OCI-LY1 (cell line): ENCODE data around the gene ABL2.

Source experiments
- H2AFZ ChIP-seq: fragments of 200-600 bp; sonication (generic), shearing (Covaris generic); 2 replicates; pipeline ENCODE4 v1.6.0; 2014; ENCODE audit warnings: antibody characterized with exemption, mild to moderate bottlenecking, low read length
- H3F3A ChIP-seq: fragments of 200-600 bp; sonication (generic), shearing (Covaris generic); 2 replicates; pipeline ENCODE4 v1.6.0; 2014; ENCODE audit warnings: mild to moderate bottlenecking, antibody characterized with exemption, low read length, moderate library complexity; ENCODE audit not compliant: insufficient read depth
- H3K27ac ChIP-seq: fragments of 200-600 bp; sonication (generic); 2 replicates; pipeline ENCODE4 v1.5.1; 2014; ENCODE audit warnings: low read length, mixed run types, mild to moderate bottlenecking, low read depth; ENCODE audit not compliant: poor library complexity, severe bottlenecking
- H3K27me3 ChIP-seq: fragments of 200-600 bp; sonication (generic); 2 replicates; pipeline ENCODE4 v1.6.0; 2014; ENCODE audit warnings: antibody characterized with exemption, mild to moderate bottlenecking, low read length, moderate library complexity; ENCODE audit not compliant: insufficient read depth
- H3K36me3 ChIP-seq: fragments of 200-600 bp; sonication (generic); 2 replicates; pipeline ENCODE4 v1.6.1; 2014; ENCODE audit warnings: mild to moderate bottlenecking, antibody characterized with exemption, low read length, moderate library complexity, mixed read lengths; ENCODE audit not compliant: insufficient read depth
- H3K4me1 ChIP-seq: fragments of 200-600 bp; sonication (generic); 2 replicates; pipeline ENCODE4 v1.5.1; 2014; ENCODE audit warnings: mild to moderate bottlenecking, low read length, moderate library complexity; ENCODE audit not compliant: insufficient read depth, severe bottlenecking
- H3K4me2 ChIP-seq: fragments of 200-600 bp; sonication (generic), shearing (Covaris generic); 2 replicates; pipeline ENCODE4 v1.6.1; 2014; ENCODE audit warnings: low read length
- H3K4me3 ChIP-seq: fragments of 200-600 bp; sonication (generic); 2 replicates; pipeline ENCODE4 v1.5.1; 2014; ENCODE audit warnings: low read length, low read depth, mild to moderate bottlenecking, mixed read lengths; ENCODE audit not compliant: poor library complexity, severe bottlenecking
- H3K79me2 ChIP-seq: fragments of 200-600 bp; shearing (Covaris generic); 2 replicates; pipeline ENCODE4 v1.6.1; 2016; ENCODE audit warnings: mixed run types, low read length, mixed read lengths; ENCODE audit not compliant: insufficient read depth
- H3K9ac ChIP-seq: fragments of 200-600 bp; sonication (generic), shearing (Covaris generic); 2 replicates; pipeline ENCODE4 v1.6.1; 2014; ENCODE audit warnings: mild to moderate bottlenecking, low read length, mixed read lengths
- H3K9me2 ChIP-seq: fragments of 200-600 bp; sonication (generic), shearing (Covaris generic); 2 replicates; pipeline ENCODE4 v1.6.1; 2014; ENCODE audit warnings: low read depth, mild to moderate bottlenecking, low read length, mixed read lengths
- H3K9me3 ChIP-seq: fragments of 200-600 bp; shearing (Covaris generic); 2 replicates; pipeline ENCODE4 v1.6.1; 2014; ENCODE audit warnings: low read length, mixed read lengths
- H4K20me1 ChIP-seq: fragments of 200-600 bp; sonication (generic), shearing (Covaris generic); 2 replicates; pipeline ENCODE4 v1.6.0; 2016; ENCODE audit warnings: mild to moderate bottlenecking, low read length; ENCODE audit not compliant: insufficient read depth
- CTCF ChIP-seq: fragments of 200-600 bp; sonication (generic), shearing (Covaris generic); IDR thresholded peaks from 2 replicates; pipeline ENCODE4 v1.5.1; 2017; ENCODE audit warnings: mild to moderate bottlenecking, antibody characterized with exemption, low read length, moderate library complexity, mixed read lengths
- EZH2 ChIP-seq: fragments of 200-600 bp; sonication (generic), shearing (Covaris generic); IDR thresholded peaks from 2 replicates; pipeline ENCODE4 v1.8.0; 2017; ENCODE audit warnings: borderline replicate concordance, mixed run types, mild to moderate bottlenecking, antibody characterized with exemption, low read length, moderate library complexity, mixed read lengths

Gene ABL2

DNA sequence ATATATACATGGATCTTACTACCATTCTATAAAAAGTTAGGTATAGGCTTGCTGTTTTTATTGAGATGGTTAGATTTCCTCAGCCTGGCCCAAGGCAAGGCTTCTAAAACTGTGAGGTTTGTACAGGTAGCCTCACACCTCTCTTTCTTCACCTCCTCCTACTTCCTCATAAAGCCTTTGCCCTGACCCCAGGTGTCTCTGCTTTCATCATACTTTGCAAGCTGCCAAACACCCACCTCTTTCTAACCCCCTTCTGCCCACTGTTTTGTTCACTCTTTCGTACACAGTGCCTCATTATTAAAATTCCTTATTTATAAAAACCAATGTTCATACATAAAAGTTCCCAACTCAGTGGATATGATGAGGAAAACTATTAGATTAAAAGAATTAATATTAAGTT lies 32.7 kb upstream of the ABL2 start:
- no peaks in the 10 kb centered on the region; the same call in 1 of the 2 replicates for H3K36me3 ChIP-seq
- no peak overlapping the region for H3K27ac ChIP-seq
- no peaks in the 10 kb centered on the region for H3K9me2 ChIP-seq
- no peaks in the 10 kb centered on the region for H3K4me1 ChIP-seq
- H2AFZ ChIP-seq, result no peak overlapping the region
- TF ChIP-seq CTCF (no peak), EZH2 (no peak)
- H3K4me2 ChIP-seq, result no peak overlapping the region
- H3K27me3 ChIP-seq, result no peaks in the 10 kb centered on the region
- no peaks in the 10 kb centered on the region for H3K9me3 ChIP-seq
- H4K20me1 ChIP-seq, result no peaks in the 10 kb centered on the region
- no peak overlapping the region for H3K4me3 ChIP-seq
- H3K9ac ChIP-seq, result no peak overlapping the region
- no peaks in the 10 kb centered on the region for H3K79me2 ChIP-seq
- H3F3A ChIP-seq, result no peaks in the 10 kb centered on the region

DNA sequence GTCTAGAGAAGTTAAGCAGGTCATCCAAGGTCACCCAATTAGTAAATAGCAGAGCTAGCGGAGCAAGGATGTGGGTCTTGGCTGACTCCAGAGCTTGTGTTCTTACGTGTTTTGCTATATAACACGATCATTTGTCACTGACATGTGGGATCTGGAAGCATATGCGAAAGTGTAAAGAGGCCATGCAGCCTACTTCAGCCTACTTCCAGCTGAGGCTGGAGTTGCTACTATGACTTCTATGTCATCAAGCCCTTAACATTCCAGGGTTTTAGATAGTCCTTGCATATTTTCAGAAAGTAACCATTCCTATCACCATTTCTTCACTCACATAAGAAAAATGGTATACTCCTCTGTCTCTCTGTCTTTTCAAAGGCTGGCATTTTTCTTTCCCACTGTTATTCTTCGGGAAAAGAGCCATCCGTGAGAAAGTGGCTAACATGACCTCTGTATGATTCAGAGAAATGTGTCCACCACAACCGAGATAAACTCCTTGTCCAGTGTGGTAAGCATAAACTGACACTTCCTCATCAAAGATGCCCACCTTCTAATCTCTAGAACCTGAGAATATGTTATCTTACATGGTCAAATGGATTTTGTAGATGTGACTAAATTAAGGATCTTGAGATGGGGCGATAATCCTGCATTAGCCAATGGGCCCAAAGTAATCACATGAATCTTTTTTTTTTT lies 24.0 kb upstream of the ABL2 start:
- H3K4me1 ChIP-seq, result no peaks in the 10 kb centered on the region
- no peaks in the 10 kb centered on the region for H3K27me3 ChIP-seq
- H3K9ac ChIP-seq, result no peak overlapping the region
- H3K36me3 ChIP-seq, result no peaks in the 10 kb centered on the region
- H3K4me2 ChIP-seq, result no peak overlapping the region
- H3K9me3 ChIP-seq, result no peaks in the 10 kb centered on the region
- H3K9me2 ChIP-seq, result no peaks in the 10 kb centered on the region
- H4K20me1 ChIP-seq, result no peaks in the 10 kb centered on the region
- no peaks in the 10 kb centered on the region for H3F3A ChIP-seq
- H3K79me2 ChIP-seq, result no peaks in the 10 kb centered on the region
- H3K27ac ChIP-seq, result no peak overlapping the region
- TF ChIP-seq EZH2 (no peak), CTCF (no peak)
- no peak overlapping the region for H2AFZ ChIP-seq
- H3K4me3 ChIP-seq, result no peak overlapping the region

GRCh38 chr1:179252606-179253005 lies 23.1 kb upstream of the ABL2 start:
- no peaks in the 10 kb centered on the region for H3K27me3 ChIP-seq
- H3K9me2 ChIP-seq, result no peaks in the 10 kb centered on the region
- no peak overlapping the region for H2AFZ ChIP-seq
- H4K20me1 ChIP-seq, result no peaks in the 10 kb centered on the region
- no peaks in the 10 kb centered on the region for H3K79me2 ChIP-seq
- H3K4me1 ChIP-seq, result no peaks in the 10 kb centered on the region
- no peak overlapping the region for H3K9ac ChIP-seq
- H3K4me3 ChIP-seq, result no peak overlapping the region
- no peaks in the 10 kb centered on the region for H3K9me3 ChIP-seq
- H3K27ac ChIP-seq, result no peak overlapping the region
- TF ChIP-seq CTCF (no peak), EZH2 (no peak)
- H3F3A ChIP-seq, result no peaks in the 10 kb centered on the region
- no peak overlapping the region for H3K4me2 ChIP-seq
- no peaks in the 10 kb centered on the region for H3K36me3 ChIP-seq
